ENCODE measurements around the gene INPP4A.

Gene INPP4A

DNA sequence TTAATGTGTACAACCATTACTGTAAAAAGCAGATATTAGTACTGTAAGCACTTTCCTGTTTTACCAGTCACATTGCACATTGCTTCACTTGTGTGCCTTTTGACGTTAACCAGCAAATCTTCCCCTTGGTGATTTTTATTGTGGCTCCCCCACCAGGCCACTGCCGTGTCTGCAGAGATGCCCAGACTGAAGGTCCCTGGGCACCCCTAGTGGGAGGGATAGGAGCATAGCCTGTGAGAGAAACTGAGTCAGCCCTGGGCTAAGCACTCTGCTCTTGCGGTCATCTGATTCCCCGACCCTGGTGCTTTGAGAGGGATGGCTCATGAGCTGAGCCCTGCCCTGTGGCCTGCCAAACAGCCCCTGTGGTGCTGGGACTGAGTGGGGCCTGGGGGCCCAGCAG lies 73.4 kb downstream of the INPP4A start:
- in situ Hi-C loops (cut with HindIII; ENCODE audit: low pct_ligation_motif_present, low sequenced_read_pairs) = no loop called here
- H3K27ac ChIP-seq = no peak overlapping the region
- DNase-seq = no peak

DNA sequence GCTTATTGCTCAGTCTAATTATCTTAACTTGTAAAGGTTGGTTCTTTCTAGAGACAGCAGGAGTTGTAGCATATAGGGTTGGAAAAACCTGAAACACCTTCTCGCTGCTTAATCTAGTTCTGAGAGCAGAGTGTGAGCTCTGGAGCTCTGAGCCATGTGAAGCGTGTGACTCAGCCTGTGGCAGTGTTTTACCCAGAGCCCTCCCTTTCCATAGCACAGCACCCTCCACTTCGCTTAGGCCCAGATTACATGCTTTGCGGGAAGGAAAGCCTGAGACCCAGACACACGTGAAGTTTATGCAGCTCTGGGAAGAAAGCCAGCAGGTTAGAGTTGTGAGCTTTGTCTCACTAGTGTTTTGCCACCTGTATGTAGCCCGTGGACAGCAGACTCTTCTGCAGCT lies 74.5 kb downstream of the INPP4A start:
- H3K36me3 ChIP-seq (replicated peaks) = no peaks in the 10 kb centered on the region
- DNase-seq = no peak
- no peak overlapping the region for H3K27ac ChIP-seq
- no peaks in the 10 kb centered on the region for H3K27me3 ChIP-seq (replicated peaks)
- in situ Hi-C loops (cut with HindIII; ENCODE audit: low pct_ligation_motif_present, low sequenced_read_pairs) = no loop called here
- no peak overlapping the region for H3K4me3 ChIP-seq (ENCODE audit: low read depth, low read length)
- TF ChIP-seq, protein P1, sequence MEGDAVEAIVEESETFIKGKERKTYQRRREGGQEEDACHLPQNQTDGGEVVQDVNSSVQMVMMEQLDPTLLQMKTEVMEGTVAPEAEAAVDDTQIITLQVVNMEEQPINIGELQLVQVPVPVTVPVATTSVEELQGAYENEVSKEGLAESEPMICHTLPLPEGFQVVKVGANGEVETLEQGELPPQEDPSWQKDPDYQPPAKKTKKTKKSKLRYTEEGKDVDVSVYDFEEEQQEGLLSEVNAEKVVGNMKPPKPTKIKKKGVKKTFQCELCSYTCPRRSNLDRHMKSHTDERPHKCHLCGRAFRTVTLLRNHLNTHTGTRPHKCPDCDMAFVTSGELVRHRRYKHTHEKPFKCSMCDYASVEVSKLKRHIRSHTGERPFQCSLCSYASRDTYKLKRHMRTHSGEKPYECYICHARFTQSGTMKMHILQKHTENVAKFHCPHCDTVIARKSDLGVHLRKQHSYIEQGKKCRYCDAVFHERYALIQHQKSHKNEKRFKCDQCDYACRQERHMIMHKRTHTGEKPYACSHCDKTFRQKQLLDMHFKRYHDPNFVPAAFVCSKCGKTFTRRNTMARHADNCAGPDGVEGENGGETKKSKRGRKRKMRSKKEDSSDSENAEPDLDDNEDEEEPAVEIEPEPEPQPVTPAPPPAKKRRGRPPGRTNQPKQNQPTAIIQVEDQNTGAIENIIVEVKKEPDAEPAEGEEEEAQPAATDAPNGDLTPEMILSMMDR (IDR thresholded peaks at IDR 0.05; ENCODE audit: low read depth, low read length, missing control alignments) = no peak

More for the DNA sequence above, 73.4 kb downstream of the INPP4A start:
- Histone ChIP-seq H3K36me3 (replicated peaks) (no peaks in the 10 kb centered on the region), H3K4me3 (ENCODE audit: low read depth, low read length) (no peak overlapping the region), H3K27me3 (replicated peaks) (no peaks in the 10 kb centered on the region)
- TF ChIP-seq, protein P1 (IDR thresholded peaks at IDR 0.05; ENCODE audit: low read depth, low read length, missing control alignments) = peak; percentile 68

DNA sequence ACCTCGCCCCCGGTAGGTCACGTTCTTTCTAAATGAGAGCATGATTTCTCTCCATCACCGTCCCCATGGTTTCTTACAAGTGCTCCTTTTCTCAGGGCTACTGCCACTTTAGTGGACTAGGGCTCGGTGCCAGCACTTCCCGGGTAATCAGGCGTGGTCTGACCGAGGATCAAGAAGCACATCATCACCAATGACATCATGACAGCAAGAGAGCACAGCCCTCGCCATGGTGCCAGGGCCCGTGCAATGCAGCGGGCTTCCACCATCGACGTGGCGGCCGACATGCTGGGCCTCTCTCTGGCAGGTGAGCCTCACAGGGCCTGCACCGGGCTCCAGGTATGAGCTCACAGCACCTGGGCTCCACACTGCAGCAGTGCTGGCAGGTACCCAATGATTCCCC lies 75.2 kb downstream of the INPP4A start:
- Histone ChIP-seq H3K36me3 (replicated peaks) (no peaks in the 10 kb centered on the region), H3K4me3 (ENCODE audit: low read depth, low read length) (no peak overlapping the region), H3K27ac (no peak overlapping the region), H3K27me3 (replicated peaks) (no peaks in the 10 kb centered on the region)
- DNase-seq = no peak
- TF ChIP-seq, protein P1 (IDR thresholded peaks at IDR 0.05; ENCODE audit: low read depth, low read length, missing control alignments) = no peak
- in situ Hi-C loops (cut with HindIII; ENCODE audit: low pct_ligation_motif_present, low sequenced_read_pairs) = no loop called here

DNA sequence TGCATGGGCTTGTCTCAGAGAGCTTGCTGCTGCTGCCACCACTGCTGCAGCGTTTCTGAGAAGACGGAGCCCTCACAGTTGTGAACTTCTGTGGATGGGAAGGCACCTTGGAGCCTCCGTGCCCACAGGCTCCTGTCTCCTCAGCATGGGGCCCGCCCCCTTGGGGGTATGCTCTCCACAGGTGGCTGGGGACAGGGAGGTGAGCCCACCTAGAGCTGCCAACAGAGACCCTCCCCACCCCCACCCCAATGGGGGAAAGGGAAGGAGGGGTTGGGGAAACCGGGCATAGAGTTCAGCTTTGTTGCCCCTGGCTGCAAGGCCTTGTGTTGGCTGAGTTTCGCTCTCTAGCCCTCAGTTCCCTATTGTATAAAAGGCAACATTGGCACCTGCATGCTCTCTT lies 76.1 kb downstream of the INPP4A start:
- no peak overlapping the region for H3K4me3 ChIP-seq (ENCODE audit: low read depth, low read length)
- TF ChIP-seq, protein P1 (IDR thresholded peaks at IDR 0.05; ENCODE audit: low read depth, low read length, missing control alignments) = no peak
- H3K27ac ChIP-seq = no peak overlapping the region
- no peak for DNase-seq
- no peaks in the 10 kb centered on the region for H3K36me3 ChIP-seq (replicated peaks)
- in situ Hi-C loops (cut with HindIII; ENCODE audit: low pct_ligation_motif_present, low sequenced_read_pairs) = no loop called here
- no peaks in the 10 kb centered on the region for H3K27me3 ChIP-seq (replicated peaks)

DNA sequence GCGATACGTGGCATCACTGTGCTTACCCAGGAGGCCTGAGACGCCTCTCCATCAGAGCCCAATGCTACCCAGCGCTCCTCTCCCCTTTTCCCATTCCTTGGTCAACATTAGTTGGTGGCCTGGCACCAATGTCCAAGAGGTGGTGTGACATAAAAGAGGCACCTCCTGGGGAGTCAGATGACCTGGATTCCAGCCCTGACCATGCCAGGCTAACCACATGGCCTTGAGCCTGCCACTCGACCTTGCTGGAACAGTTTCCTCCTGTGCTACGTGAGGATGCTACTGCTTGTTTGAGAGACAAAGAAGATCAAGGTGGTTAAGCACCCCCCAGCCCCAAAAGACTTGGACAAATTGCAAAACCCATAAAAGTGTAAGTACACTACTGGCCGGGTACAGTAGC lies 76.6 kb downstream of the INPP4A start:
- TF ChIP-seq, protein P1 (IDR thresholded peaks at IDR 0.05; ENCODE audit: low read depth, low read length, missing control alignments) = no peak
- no peaks in the 10 kb centered on the region for H3K36me3 ChIP-seq (replicated peaks)
- H3K27me3 ChIP-seq (replicated peaks) = no peaks in the 10 kb centered on the region
- in situ Hi-C loops (cut with HindIII; ENCODE audit: low pct_ligation_motif_present, low sequenced_read_pairs) = no loop called here
- no peak overlapping the region for H3K27ac ChIP-seq
- no peak for DNase-seq
- H3K4me3 ChIP-seq (ENCODE audit: low read depth, low read length) = no peak overlapping the region

DNA sequence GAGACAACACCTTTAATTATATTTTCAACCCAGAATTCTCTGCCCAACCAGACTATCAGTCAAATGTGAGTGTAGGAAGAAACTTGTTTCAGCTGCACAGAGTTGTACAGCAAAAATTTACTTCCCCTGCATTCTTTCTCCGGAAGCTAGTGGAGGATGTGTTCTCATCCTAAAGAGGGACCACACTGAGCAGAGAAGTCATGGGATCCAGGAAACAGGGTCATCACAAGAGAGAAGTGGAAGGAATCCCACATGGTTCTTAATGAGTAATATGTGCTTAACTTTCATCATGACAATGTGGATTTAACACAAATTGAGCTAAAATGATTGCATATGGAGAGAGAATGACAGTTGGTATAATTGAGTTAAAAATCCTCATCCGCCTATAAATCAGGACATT lies 78.2 kb downstream of the INPP4A start:
- H3K27ac ChIP-seq = no peak overlapping the region
- in situ Hi-C loops (cut with HindIII; ENCODE audit: low pct_ligation_motif_present, low sequenced_read_pairs) = no loop called here
- no peaks in the 10 kb centered on the region for H3K36me3 ChIP-seq (replicated peaks)
- H3K4me3 ChIP-seq (ENCODE audit: low read depth, low read length) = no peak overlapping the region
- no peaks in the 10 kb centered on the region for H3K27me3 ChIP-seq (replicated peaks)
- TF ChIP-seq, protein P1 (IDR thresholded peaks at IDR 0.05; ENCODE audit: low read depth, low read length, missing control alignments) = no peak
- peak; percentile 32 for DNase-seq
